MM.1S (cell line): ENCODE measurements around the gene LRRC28.

Experiments used
- CTCF ChIP-seq: fragments of 300-600 bp; sonication (generic); IDR thresholded peaks from 2 replicates; pipeline ENCODE4 v1.5.1; 2016; ENCODE audit warnings: antibody characterized with exemption, low read length, mixed read lengths
- EZH2 ChIP-seq: fragments of 300-600 bp; sonication (generic); optimal IDR thresholded peaks from 2 replicates; pipeline ENCODE3; 2017; ENCODE audit warnings: low read depth, mild to moderate bottlenecking, antibody characterized with exemption, low read length, mixed read lengths
- EZH2phosphoT487 ChIP-seq: fragments of 300-600 bp; sonication (generic); IDR thresholded peaks from 2 replicates; pipeline ENCODE4 v1.6.1; 2018; ENCODE audit warnings: antibody characterized with exemption, low read length

GRCh38 chr15:99315636-99316035 is 64.4 kb downstream of the LRRC28 start:
- TF ChIP-seq CTCF, result no peak
- TF ChIP-seq EZH2, result no peak
- no peak for TF ChIP-seq EZH2phosphoT487
